HCEC 1CT (cell line): Measurements from ENCODE around the gene MBD6.
"Not testable (repeated sequence)": the region's sequence is repeated elsewhere in the genome, so short reads cannot be mapped to it uniquely, and the experiment has no call there.

Experiments used
- DNase-seq: peaks from one replicate; pipeline ENCODE4 v3.0.0-alpha.2; 2017

MBD6 gene

DNA sequence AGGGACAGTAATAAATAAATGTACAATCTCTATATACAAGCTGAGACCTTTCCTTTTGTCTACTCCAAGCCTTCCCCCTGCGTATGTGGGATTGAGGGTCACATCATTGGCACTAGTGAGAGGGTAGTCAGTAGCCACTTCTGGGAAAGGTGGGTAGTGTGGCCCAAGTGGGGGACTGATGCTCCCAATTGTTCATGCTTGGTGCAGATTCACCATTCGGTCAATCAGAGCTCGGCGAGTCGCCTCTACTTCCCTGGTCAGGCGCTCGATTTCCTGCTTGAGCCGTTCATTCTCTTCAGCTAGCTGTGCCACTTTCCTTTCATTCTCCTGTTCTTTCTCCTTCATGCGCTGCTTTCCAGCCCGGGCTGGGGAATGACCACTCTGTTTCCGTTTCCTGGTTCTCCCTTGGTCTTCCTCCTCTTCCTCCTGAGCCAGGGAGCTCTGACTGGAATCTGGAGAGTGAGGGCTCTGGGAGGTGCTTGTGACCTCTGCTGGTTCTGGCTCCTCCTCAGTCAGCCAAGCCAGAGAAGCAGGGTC is 5.9 kb upstream of the MBD6 start:
- DNase-seq = no peak

DNA sequence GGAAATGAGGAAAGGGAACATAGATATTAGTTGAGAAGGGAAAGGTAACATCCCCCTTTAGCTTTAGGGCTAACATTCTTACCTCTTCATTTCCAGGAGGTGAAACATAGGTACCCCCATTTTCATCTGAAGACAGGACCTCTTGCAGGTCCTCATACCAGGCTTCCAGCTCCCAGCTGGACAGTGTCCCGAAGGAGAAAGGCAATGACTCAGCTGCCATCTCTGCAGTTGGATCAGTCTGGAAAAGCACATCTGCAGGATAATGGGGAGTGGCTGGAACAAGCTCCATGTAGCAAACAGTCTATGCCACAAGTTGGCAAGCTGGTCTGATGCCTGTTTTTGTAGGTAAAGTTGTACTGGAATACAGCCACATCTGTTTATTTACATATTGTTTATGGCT is 5.4 kb upstream of the MBD6 start:
- DNase-seq = peak; percentile 47

- not testable (repeated sequence) for DNase-seq
Observed at GRCh38 chr12:57517718-57518117, 4.9 kb upstream of the MBD6 start.

- no peak for DNase-seq
Observed at GRCh38 chr12:57518176-57518919, 4.3 kb upstream of the MBD6 start.

GRCh38 chr12:57518920-57519795 is 3.5 kb upstream of the MBD6 start:
- DNase-seq = no peak

DNA sequence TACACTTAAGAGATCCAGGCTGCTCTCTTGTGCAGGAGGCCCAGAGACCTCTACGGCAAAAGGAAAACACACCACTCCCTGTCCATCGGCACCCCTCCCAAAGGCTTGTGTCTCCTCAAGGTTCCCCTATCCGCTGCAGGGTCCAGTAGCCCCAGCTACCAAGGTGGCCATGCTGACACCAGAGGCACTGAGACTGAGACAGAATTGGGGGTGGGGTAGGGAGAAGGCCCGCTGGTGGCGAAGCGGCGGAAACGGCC is 2.9 kb upstream of the MBD6 start:
- DNase-seq = no peak

GRCh38 chr12:57520053-57520818 is 2.4 kb upstream of the MBD6 start, which contains the start of gene DDIT3:
Gene DDIT3, minus strand, starts transcription at chr12:57520514. Its CDS starts 3,108 bp downstream, at chr12:57517406.
- DNase-seq = peak; percentile 99

GRCh38 chr12:57521525-57522010 is 1.1 kb upstream of the MBD6 start:
- no peak for DNase-seq

DNA sequence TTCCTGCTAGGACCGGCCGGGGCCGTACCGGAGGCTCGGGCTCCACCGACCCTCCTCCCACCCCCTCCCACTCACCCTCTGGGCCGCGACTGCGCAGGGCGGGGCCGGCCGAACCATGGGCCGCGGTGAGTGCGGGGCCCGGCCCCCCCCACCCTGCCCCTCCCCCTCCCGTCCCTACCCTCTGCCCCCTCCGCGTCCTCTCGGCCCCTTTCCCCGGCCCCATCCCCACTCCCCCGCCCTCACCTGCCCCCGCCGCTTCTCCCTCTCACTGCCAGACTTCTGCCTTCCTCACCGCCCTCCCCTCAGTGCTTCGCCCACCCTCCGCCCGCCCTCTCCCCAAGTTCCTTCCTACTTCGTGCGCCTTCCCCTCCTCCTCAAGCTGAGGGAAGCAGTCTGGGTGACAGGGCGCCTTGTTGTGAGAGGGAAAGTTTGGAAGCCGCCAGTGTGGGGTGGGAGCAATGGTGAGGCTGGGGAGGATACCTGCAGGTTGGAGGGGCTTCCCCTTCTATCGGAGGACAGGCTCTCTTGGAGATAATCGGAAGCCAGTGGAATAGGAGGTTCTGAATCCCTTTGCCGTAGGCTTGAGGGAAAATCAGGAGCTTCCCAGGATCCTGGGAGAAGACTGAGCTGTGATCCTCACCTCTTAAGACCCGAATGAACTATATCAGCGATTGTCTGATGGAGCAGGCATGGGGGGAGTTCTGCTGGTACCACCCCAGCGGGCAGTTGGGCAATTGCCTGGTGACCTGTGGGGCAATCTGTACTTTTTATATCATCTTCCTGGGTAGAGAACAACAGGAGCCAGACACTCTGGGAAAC is 472 bp downstream of the MBD6 start:
- DNase-seq = no peak

DNA sequence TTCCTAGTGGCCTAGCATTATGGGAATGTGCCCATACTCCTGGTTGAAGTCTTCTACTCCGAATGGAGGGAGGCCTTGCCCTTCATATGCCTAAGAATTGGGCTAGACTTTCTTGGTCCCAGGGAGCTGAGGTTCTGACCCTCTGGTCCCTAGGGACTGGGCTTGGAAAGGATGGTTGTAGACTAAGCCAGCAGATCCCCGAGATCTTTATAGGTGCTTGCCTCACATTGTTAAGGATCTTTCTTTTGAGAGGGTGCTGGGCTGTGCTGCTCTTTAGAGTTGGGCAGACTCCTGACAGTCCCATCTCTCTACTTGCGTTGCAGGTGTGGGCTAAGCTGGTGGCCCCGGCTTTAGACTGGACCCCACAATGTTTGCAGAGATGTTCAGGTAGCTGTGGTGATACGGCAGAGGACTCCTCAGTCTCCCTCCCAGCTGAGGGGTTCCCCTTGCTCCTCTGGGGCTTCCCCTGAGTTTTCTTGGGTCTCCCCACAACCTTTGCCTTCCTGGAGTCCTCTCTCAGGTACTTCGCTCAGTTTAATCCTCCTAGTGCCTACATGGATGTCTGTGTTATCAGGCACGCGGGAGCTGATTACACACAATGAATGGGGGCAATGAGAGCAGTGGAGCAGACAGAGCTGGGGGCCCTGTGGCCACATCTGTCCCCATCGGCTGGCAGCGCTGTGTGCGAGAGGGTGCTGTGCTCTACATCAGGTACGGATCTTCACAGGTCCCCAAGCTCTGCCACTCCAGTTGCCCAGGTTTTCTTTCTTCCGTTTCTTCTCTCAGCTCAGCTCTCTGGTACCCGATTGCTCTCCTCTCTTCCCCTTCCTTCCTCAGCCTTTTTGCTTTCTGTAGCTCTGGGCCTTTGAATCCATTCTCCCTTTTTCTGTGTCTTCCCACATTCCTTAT is 1.3 kb downstream of the MBD6 start:
- DNase-seq = no peak

- no peak for DNase-seq
Observed at GRCh38 chr12:57524814-57525614, 2.4 kb downstream of the MBD6 start.

DNA sequence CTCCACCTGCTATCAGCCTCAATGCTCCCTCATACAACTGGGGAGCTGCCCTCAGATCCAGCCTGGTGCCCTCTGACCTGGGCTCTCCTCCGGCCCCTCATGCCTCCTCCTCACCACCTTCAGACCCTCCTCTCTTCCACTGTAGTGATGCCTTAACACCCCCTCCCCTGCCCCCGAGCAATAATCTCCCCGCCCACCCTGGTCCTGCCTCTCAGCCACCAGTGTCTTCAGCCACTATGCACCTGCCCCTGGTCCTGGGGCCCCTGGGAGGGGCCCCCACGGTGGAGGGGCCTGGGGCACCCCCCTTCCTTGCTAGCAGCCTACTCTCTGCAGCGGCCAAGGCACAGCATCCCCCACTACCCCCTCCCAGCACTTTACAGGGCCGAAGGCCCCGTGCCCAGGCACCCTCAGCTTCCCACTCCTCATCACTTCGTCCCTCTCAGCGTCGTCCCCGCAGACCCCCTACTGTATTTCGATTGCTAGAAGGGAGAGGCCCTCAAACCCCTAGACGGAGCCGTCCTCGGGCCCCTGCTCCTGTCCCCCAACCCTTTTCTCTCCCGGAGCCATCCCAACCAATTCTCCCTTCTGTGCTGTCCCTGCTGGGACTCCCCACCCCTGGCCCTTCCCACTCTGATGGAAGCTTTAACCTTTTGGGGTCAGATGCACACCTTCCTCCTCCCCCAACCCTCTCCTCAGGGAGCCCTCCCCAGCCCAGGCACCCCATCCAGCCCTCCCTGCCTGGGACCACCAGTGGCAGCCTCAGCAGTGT is 3.2 kb downstream of the MBD6 start:
- DNase-seq = no peak

GRCh38 chr12:57526477-57527126 is 4.0 kb downstream of the MBD6 start:
- no peak for DNase-seq

GRCh38 chr12:57527184-57527583 is 4.6 kb downstream of the MBD6 start:
- DNase-seq = no peak

GRCh38 chr12:57528176-57528575 is 5.6 kb downstream of the MBD6 start:
- no peak for DNase-seq

- DNase-seq = no peak
Observed at GRCh38 chr12:57528831-57529555, 6.4 kb downstream of the MBD6 start.

DNA sequence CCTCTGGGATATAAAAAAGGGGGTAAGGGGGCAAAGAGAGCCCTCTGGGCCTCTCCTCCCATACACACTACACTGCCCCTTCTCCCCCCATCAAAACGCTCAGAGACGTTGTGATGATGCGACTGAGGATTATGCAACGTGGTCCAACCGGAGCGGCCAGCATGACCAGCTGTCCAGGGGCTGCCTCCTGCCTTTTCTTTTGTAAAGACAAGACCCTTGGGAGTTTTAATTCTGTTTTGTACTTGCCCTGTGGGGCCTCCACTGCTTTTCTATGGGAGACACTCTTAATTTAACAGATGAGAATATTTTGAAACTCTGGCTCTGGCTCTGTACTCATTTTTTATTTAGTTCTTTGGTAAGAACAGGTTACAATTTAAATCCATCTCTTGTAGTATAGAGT is 7.2 kb downstream of the MBD6 start:
- no peak for DNase-seq
